B cell (primary cell): Measurements from ENCODE around the gene VAC14.

Source experiments
- CTCF ChIP-seq: fragments of 200-600 bp; IDR thresholded peaks from one replicate; pipeline ENCODE4 v1.8.0; 2022; ENCODE audit warnings: antibody characterized with exemption, mild to moderate bottlenecking
- EZH2 ChIP-seq: IDR thresholded peaks from 2 replicates; pipeline ENCODE4 v1.6.1; 2012; ENCODE audit warnings: borderline replicate concordance, low read depth, mild to moderate bottlenecking, moderate library complexity, low read length; ENCODE audit not compliant: insufficient read depth, poor library complexity, severe bottlenecking

GRCh38 chr16:70689035-70689969 lies 111.7 kb downstream of the VAC14 start:
- TF ChIP-seq CTCF (no peak), EZH2 (no peak)
